Liver (tissue), 10 donors: ENCODE measurements around the gene TMEM244. TPM values are rescaled to one million over a fixed set of nuclear protein-coding genes. Genes with fewer than 3 reads are reported as not detected.

Experiments used
- DNase-seq: peaks from one replicate; pipeline ENCODE4 v3.0.0-alpha.2; 2017; ENCODE audit warnings: low spot score
- H3K27ac ChIP-seq, 2 donors: one replicate each; pipeline ENCODE4 v1.7.0; 2013; ENCODE audit warnings: inconsistent platforms in 2 of 2, low read length in 2 of 2, control low read depth in 1 of 2, low read depth in 1 of 2, mild to moderate bottlenecking in 1 of 2
- H3K27me3 ChIP-seq, 4 donors: one replicate each; pipeline versions ENCODE4 v1.6.1 to v1.7.0; 2013; ENCODE audit warnings: low read length in 3 of 4, inconsistent platforms in 1 of 4, mild to moderate bottlenecking in 1 of 4, moderate library complexity in 1 of 4; ENCODE audit not compliant: control insufficient read depth in 4 of 4, insufficient read depth in 4 of 4
- H3K36me3 ChIP-seq, 4 donors: one replicate each; pipeline versions ENCODE4 v1.6.1 to v1.7.0; 2013; ENCODE audit warnings: low read length in 3 of 4, mild to moderate bottlenecking in 3 of 4, low read depth in 1 of 4, moderate library complexity in 1 of 4; ENCODE audit not compliant: control insufficient read depth in 4 of 4, insufficient read depth in 3 of 4
- H3K4me1 ChIP-seq, 4 donors: one replicate each; pipeline versions ENCODE4 v1.6.1 to v1.7.0; 2013; ENCODE audit warnings: low read length in 3 of 4, mild to moderate bottlenecking in 3 of 4, moderate library complexity in 1 of 4; ENCODE audit not compliant: control insufficient read depth in 4 of 4, insufficient read depth in 4 of 4
- H3K4me3 ChIP-seq, 3 donors: one replicate each; pipeline versions ENCODE4 v1.6.1 to v1.7.0; 2013; ENCODE audit warnings: low read length in 3 of 3, control low read depth in 1 of 3, low read depth in 1 of 3, mild to moderate bottlenecking in 1 of 3
- H3K9ac ChIP-seq, 2 donors: one replicate each; pipeline ENCODE4 v1.7.0; 2013; ENCODE audit warnings: low read length in 2 of 2, mild to moderate bottlenecking in 2 of 2, moderate library complexity in 2 of 2, control low read depth in 1 of 2, low read depth in 1 of 2
- H3K9me3 ChIP-seq, 4 donors: one replicate each; pipeline versions ENCODE4 v1.6.1 to v1.7.0; 2013; ENCODE audit warnings: low read length in 3 of 4; ENCODE audit not compliant: control insufficient read depth in 4 of 4
- CTCF ChIP-seq: fragments of 150-350 bp; IDR thresholded peaks from 2 replicates; pipeline ENCODE4 v1.5.1; 2017; ENCODE audit warnings: improper control_type of control experiment, low read depth, low read length; ENCODE audit not compliant: missing input control
- EGR1 ChIP-seq, 2 donors: IDR thresholded peaks; 2 replicates each; pipeline ENCODE4 v1.6.1; 2016 to 2018; ENCODE audit warnings: antibody characterized with exemption in 2 of 2, low read depth in 2 of 2
- FOXA1 ChIP-seq: IDR thresholded peaks from 2 replicates; pipeline ENCODE4 v1.6.1; 2016; ENCODE audit warnings: antibody characterized with exemption
- GABPA ChIP-seq, 2 donors: IDR thresholded peaks in 1 of 2; conservative IDR thresholded peaks in 1 of 2; 2 replicates each; pipeline ENCODE4 v1.6.1; 2016; ENCODE audit warnings: antibody characterized with exemption in 2 of 2, mild to moderate bottlenecking in 1 of 2, moderate library complexity in 1 of 2
- HNF4G ChIP-seq: IDR thresholded peaks from 2 replicates; pipeline ENCODE4 v1.6.1; 2016; ENCODE audit warnings: antibody characterized with exemption
- JUND ChIP-seq, 2 donors: IDR thresholded peaks; 2 replicates each; pipeline ENCODE4 v1.6.1; 2016; ENCODE audit warnings: antibody characterized with exemption in 2 of 2
- MAX ChIP-seq: IDR thresholded peaks from 2 replicates; pipeline ENCODE4 v1.6.1; 2016; ENCODE audit warnings: antibody characterized with exemption
- NR2F2 ChIP-seq: IDR thresholded peaks from 2 replicates; pipeline ENCODE4 v1.6.1; 2016; ENCODE audit warnings: antibody characterized with exemption
- RAD21 ChIP-seq, 2 donors: IDR thresholded peaks; 2 replicates each; pipeline ENCODE4 v1.6.1; 2016; ENCODE audit warnings: antibody characterized with exemption in 2 of 2, mild to moderate bottlenecking in 2 of 2
- REST ChIP-seq: IDR thresholded peaks from 2 replicates; pipeline ENCODE4 v1.6.1; 2016; ENCODE audit warnings: antibody characterized with exemption, mild to moderate bottlenecking
- RXRA ChIP-seq, 2 donors: IDR thresholded peaks; 2 replicates each; pipeline ENCODE4 v1.6.1; 2017 to 2018; ENCODE audit warnings: antibody characterized with exemption in 2 of 2, mild to moderate bottlenecking in 1 of 2
- TAF1 ChIP-seq: conservative IDR thresholded peaks from 2 replicates; pipeline ENCODE4 v1.6.1; 2016; ENCODE audit warnings: antibody characterized with exemption, mild to moderate bottlenecking
- YY1 ChIP-seq: IDR thresholded peaks from 2 replicates; pipeline ENCODE4 v1.6.1; 2016; ENCODE audit warnings: antibody characterized with exemption, mild to moderate bottlenecking
- ZBTB33 ChIP-seq: IDR thresholded peaks from 2 replicates; pipeline ENCODE4 v1.6.1; 2016; ENCODE audit warnings: antibody characterized with exemption
- WGBS: extraction: QIAGEN DNeasy Blood & Tissue Kit; methylation state at CpG from one replicate; pipeline ENCODE4 v1.1.7; 2013; 5-methylcytosine and 5-hydroxymethylcytosine counted together
- polyA plus RNA-seq, 2 donors: library from polyadenylated mRNA; stranded (reverse) in 1 of 2; unstranded in 1 of 2; fragments of 200-250 nt in 1 of 2; fragments of >200 nt in 1 of 2; fragmentation: Nextera tagmentation in 1 of 2; extraction: Ambion mirVana in 1 of 2; gene quantifications; one replicate each; pipeline versions ENCODE4 v1.2.1 to v1.2.3, GENCODE V29; 2013 to 2015
- small RNA-seq: library from RNA; depleted of rRNA; stranded (forward); fragments of <200 nt; gene quantifications from one replicate; pipeline ENCODE3, GENCODE V24; 2014
- total RNA-seq, 2 donors: library from RNA; depleted of rRNA; stranded (reverse); fragments of >200 nt; gene quantifications; one replicate each; pipeline ENCODE4 v1.2.3, GENCODE V29; 2014
- donor health status: healthy.
- donor health status: healthy.
- donor health status: healthy.
- donor health status: healthy.
- donor health status: healthy.

The TMEM244 gene
- total and polyA plus RNA-seq, 4 donors, result not detected

- Histone ChIP-seq H3K9ac (no peak overlapping the region), H3K27ac (no peak overlapping the region), H3K4me1 (peaks cover 4 to 5% (median 4%) of the 10 kb centered on the region in 4 donors), H3K27me3 (no peaks in the 10 kb centered on the region), H3K9me3 (no peaks in the 10 kb centered on the region), H3K4me3 (no peak overlapping the region), H3K36me3 (no peaks in the 10 kb centered on the region)
- TF ChIP-seq YY1, result no peak
- TF ChIP-seq JUND (IDR thresholded peaks at IDR 0.05), result no peak
- no peak for TF ChIP-seq HNF4G
- TF ChIP-seq RAD21 (IDR thresholded peaks at IDR 0.05), result no peak
- TF ChIP-seq MAX, result no peak
- no peak for TF ChIP-seq RXRA (IDR thresholded peaks at IDR 0.05)
- TF ChIP-seq REST, result no peak
- no peak for TF ChIP-seq TAF1
- no peak for TF ChIP-seq EGR1 (IDR thresholded peaks at IDR 0.05; ENCODE audit: low read depth in 2 of 2)
- TF ChIP-seq ZBTB33, result no peak
- no peak for TF ChIP-seq CTCF
- DNase-seq, result no peak
- WGBS, result 97% methylated on average over 1 of the region's 1 CpG
These were observed 75.4 kb downstream of the TMEM244 start for GRCh38 chr6:129785756-129786135.

GRCh38 chr6:129785047-129785755, 75.9 kb downstream of the TMEM244 start:
- Histone ChIP-seq H3K9ac (no peak overlapping the region), H3K4me3 (no peak overlapping the region), H3K27ac (no peak overlapping the region), H3K27me3 (no peaks in the 10 kb centered on the region), H3K4me1 (peaks cover 0 to under 1% (median 0%) of the 10 kb centered on the region in 4 donors), H3K9me3 (no peaks in the 10 kb centered on the region), H3K36me3 (no peaks in the 10 kb centered on the region)
- DNase-seq, result no peak
- TF ChIP-seq YY1 (no peak), FOXA1 (no peak), MAX (no peak), GABPA (IDR thresholded peaks at IDR 0.05 in 1 of 2, conservative IDR thresholded peaks at IDR 0.05 in 1 of 2) (no peak), NR2F2 (no peak)
- WGBS, result 84% methylated on average over 4 of the region's 4 CpGs

Small RNAs within 50 kb of the gene (small RNA-seq; reads per million reads assigned to genes)
- not detected for gene AL451046.2

Other genes with a start within 250 kb of the TMEM244 start
- 1 to 10 TPM; 3.1 to 8.0 TPM for gene ARHGAP18, start 151.1 kb downstream of the TMEM244 start, total RNA-seq
- 1 to 10 TPM; 1.6 to 2.9 TPM for gene ARHGAP18, start 151.1 kb downstream of the TMEM244 start, polyA plus RNA-seq
- 1 to 10 TPM; 4.6 to 9.2 TPM for gene L3MBTL3, start 157.3 kb upstream of the TMEM244 start, total RNA-seq
- 1 to 10 TPM; 1.9 to 2.9 TPM for gene L3MBTL3, start 157.3 kb upstream of the TMEM244 start, polyA plus RNA-seq